GM10248 (cell line): ENCODE results near the gene SHROOM1.

Experiments used
- CTCF ChIA-PET: fragments of 300-600 bp; sonication (Branson Sonifier 250); formaldehyde crosslinking; extraction: SDS; loops from one replicate; lab custom pipeline; 2021; ENCODE audit warnings: antibody characterized with exemption; lab: Yijun Ruan, JAX
- POLR2A ChIA-PET: fragments of 350-650 bp; sonication (Branson Sonifier 250); formaldehyde crosslinking; extraction: SDS; loops from one replicate; lab custom pipeline; 2020; ENCODE audit warnings: antibody characterized with exemption; lab: Yijun Ruan, JAX
- DNase-seq: peaks from one replicate; pipeline ENCODE4 v3.0.0; 2012; ENCODE audit errors: extremely low spot score
- TF ChIP-seq, protein P1 (sequence below): IDR thresholded peaks from 2 replicates; pipeline ENCODE4 v1.5.1; 2012; ENCODE audit warnings: mild to moderate bottlenecking, low read depth; ENCODE audit errors: extremely low read depth, missing control alignments, control extremely low read depth

SHROOM1 gene

DNA sequence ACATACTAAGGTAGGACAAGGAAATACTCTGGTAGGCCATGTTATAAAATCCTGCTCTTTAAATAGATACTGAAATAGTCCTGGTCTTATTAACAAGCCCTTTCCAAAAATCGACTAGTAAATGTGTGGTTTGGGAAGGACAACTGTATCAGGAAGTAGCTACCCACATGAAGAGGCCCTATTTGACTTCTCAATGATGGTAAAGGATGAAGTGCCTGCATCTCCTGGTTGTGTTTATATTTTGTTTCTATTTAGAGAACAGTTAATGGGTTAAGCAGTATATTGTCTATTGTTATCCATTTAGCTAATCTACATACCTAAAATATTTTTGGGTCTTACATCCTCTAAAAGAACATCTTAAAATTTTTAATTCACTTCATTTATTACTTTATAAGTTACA lies 23.3 kb upstream of the SHROOM1 start:
- ChIA-PET CTCF (interaction anchor here (0.9 to 18.9 kb wide), 5 partner anchors 8 to 328 kb away, joined by 3 to 215 read pairs (median 10); partner anchors contain the start of genes GDF9, SHROOM1 and UQCRQ), POLR2A (no interaction called here)
- TF ChIP-seq, protein P1, sequence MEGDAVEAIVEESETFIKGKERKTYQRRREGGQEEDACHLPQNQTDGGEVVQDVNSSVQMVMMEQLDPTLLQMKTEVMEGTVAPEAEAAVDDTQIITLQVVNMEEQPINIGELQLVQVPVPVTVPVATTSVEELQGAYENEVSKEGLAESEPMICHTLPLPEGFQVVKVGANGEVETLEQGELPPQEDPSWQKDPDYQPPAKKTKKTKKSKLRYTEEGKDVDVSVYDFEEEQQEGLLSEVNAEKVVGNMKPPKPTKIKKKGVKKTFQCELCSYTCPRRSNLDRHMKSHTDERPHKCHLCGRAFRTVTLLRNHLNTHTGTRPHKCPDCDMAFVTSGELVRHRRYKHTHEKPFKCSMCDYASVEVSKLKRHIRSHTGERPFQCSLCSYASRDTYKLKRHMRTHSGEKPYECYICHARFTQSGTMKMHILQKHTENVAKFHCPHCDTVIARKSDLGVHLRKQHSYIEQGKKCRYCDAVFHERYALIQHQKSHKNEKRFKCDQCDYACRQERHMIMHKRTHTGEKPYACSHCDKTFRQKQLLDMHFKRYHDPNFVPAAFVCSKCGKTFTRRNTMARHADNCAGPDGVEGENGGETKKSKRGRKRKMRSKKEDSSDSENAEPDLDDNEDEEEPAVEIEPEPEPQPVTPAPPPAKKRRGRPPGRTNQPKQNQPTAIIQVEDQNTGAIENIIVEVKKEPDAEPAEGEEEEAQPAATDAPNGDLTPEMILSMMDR: no peak
- no peak for DNase-seq

DNA sequence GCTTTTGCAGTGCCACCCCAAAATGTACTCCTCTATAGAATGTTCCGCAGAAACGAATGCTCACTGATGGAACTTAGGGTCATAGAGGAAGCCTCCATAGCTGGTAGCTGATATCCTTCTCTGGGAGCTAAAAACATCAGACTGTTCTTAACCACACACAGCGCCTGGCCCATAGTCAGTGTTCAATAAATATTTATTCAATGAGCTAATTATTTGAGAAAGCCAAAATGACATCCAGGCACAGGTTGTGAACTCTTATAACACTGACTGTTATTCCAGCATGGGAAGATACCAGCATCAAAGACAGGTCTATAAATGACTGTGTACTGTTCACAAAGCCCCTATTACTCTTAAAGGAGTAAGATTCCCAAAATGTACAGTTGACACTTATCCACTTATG lies 22.9 kb upstream of the SHROOM1 start:
- no peak for DNase-seq
- TF ChIP-seq, protein P1: no peak
- ChIA-PET CTCF (interaction anchor here (2.0 to 18.9 kb wide), 4 partner anchors 8 to 33 kb away, joined by 8 to 215 read pairs (median 26); partner anchors contain the start of genes GDF9, SHROOM1 and UQCRQ), POLR2A (no interaction called here)

DNA sequence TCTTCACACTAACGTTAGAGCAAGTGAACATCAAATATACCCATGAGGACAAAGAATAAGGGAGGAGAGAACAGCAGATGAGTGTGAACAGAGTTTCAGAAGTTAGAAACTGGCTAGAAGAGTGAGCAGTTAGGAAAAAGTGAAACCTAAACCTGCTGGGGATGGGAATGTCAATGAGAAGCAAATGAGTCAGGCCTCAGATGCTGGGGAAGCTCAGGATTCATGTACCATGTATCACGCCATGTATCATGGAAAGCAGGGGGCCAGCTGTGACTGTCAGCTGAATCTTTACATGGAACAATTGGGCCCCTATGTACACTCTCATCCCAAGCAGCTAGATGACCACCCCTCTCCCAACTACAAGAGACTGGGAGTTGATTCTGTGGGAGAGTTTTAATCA lies 19.6 kb upstream of the SHROOM1 start:
- ChIA-PET CTCF (interaction anchor here (1.0 to 7.9 kb wide), 5 partner anchors 11 to 33 kb away, joined by 3 to 63 read pairs (median 4); partner anchors contain the start of gene SHROOM1), POLR2A (no interaction called here)
- TF ChIP-seq, protein P1: no peak
- no peak for DNase-seq

DNA sequence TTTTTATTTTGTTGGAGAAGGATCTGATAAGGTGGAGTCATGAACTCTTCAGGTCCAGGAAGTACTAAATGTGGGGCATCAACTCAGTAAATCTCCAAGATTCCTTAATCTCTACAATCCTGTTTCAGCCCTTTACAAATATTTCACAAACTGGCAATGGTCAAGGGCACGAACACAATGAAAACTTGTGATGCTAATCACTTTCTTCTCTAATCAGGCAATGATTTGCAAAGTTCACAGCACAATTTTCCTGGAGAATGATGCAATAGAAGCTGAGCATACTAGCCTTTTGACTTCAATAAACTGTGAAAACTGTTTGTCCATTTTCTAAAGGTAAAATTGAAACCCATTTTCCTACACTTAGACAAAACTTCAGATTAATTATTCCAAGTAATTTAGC lies 18.9 kb upstream of the SHROOM1 start:
- ChIA-PET CTCF (interaction anchor here (0.9 to 7.9 kb wide), 4 partner anchors 12 to 34 kb away, joined by 3 to 63 read pairs (median 7); no protein-coding TSS in a partner anchor), POLR2A (no interaction called here)
- TF ChIP-seq, protein P1: no peak
- DNase-seq: no peak

DNA sequence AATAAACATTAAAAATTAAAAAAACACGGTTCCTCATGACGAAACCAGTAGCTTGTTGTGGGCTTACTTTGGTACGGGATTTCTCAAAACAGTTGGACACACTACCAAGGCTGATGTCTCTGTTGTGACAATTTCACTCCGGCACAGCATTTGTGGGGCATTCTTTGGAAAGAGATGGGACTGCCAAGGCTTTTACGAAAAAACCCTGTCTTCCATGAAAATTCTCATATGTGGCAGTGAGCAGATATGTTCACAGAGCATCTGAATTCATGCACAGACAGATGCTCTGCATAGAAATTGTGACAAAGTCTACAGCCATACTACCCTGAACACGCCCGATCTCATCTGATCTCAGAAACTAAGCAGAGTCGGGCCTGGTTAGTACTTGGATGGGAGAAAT lies 17.8 kb upstream of the SHROOM1 start:
- ChIA-PET CTCF (interaction anchor here (1.3 to 7.9 kb wide), 3 partner anchors 13 to 28 kb away, joined by 3 to 63 read pairs (median 7); no protein-coding TSS in a partner anchor), POLR2A (no interaction called here)
- TF ChIP-seq, protein P1: no peak
- no peak for DNase-seq

DNA sequence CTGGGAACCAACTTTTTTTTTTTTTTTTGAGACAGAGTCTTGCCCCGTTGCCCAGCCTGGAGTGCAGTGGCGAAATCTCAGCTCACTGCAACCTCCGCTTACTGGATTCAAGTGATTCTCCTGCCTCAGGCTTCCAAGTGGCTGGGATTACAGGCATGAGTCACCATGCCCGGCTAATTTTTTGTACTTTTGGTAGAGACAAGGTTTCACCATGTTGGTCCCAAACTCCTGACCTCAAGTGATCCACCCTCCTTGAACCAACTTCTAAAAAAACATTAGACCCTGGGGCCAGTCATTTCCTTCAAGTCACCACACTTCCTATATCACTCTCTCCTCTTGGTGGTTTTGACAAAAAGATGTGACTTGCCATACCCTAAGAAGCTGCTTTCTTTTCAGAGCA lies 10.9 kb upstream of the SHROOM1 start:
- TF ChIP-seq, protein P1: no peak
- CTCF ChIA-PET: interaction anchor here (1.3 to 20.6 kb wide), 4 partner anchors 10 to 315 kb away, joined by 5 to 215 read pairs (median 6); partner anchors contain the start of genes GDF9, SHROOM1 and UQCRQ
- DNase-seq: no peak
- POLR2A ChIA-PET: no interaction called here

DNA sequence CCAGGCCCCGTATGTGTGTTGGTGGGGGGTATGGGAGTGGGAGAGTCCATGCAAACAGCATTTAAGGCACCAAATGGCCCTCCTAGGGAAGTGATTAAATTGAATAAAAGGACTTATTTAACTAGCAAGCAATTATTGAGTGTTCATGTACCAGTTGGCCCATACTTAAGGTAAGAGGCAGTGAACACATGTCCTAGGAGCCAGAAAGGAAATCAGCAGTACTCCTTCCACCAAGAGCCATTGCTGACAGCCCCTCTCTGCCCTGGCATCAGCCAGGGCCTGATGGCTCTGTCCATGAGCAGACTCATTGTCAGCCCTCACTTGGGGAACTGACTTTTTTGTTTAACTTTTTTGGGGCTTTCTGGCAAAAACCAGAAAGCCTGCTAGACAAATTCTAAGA lies 10.4 kb upstream of the SHROOM1 start:
- TF ChIP-seq, protein P1: no peak
- ChIA-PET CTCF (interaction anchor here (1.3 to 20.6 kb wide), 3 partner anchors 10 to 21 kb away, joined by 5 to 215 read pairs (median 6); partner anchors contain the start of genes GDF9, SHROOM1 and UQCRQ), POLR2A (no interaction called here)
- no peak for DNase-seq
